Measurements from ENCODE around the gene PCMT1. TPM values are rescaled to one million over a fixed set of nuclear protein-coding genes. Genes with fewer than 3 reads are reported as not detected.

PCMT1 gene
- total and polyA plus RNA-seq, 2 of the 13 experiments (the other 11 are each of a cell fraction or from before 2014, with no cell fraction given), result 112 to 169 TPM

GRCh38 chr6:149717588-149718458 lies 31.7 kb upstream of the PCMT1 start, which contains the start of gene LATS1 (continued):
- TF ChIP-seq, protein P1, sequence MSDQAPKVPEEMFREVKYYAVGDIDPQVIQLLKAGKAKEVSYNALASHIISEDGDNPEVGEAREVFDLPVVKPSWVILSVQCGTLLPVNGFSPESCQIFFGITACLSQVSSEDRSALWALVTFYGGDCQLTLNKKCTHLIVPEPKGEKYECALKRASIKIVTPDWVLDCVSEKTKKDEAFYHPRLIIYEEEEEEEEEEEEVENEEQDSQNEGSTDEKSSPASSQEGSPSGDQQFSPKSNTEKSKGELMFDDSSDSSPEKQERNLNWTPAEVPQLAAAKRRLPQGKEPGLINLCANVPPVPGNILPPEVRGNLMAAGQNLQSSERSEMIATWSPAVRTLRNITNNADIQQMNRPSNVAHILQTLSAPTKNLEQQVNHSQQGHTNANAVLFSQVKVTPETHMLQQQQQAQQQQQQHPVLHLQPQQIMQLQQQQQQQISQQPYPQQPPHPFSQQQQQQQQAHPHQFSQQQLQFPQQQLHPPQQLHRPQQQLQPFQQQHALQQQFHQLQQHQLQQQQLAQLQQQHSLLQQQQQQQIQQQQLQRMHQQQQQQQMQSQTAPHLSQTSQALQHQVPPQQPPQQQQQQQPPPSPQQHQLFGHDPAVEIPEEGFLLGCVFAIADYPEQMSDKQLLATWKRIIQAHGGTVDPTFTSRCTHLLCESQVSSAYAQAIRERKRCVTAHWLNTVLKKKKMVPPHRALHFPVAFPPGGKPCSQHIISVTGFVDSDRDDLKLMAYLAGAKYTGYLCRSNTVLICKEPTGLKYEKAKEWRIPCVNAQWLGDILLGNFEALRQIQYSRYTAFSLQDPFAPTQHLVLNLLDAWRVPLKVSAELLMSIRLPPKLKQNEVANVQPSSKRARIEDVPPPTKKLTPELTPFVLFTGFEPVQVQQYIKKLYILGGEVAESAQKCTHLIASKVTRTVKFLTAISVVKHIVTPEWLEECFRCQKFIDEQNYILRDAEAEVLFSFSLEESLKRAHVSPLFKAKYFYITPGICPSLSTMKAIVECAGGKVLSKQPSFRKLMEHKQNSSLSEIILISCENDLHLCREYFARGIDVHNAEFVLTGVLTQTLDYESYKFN (CRISPR knock-in tag; conservative IDR thresholded peaks at IDR 0.05), result peak; percentile 74
- TF ChIP-seq, protein P2, sequence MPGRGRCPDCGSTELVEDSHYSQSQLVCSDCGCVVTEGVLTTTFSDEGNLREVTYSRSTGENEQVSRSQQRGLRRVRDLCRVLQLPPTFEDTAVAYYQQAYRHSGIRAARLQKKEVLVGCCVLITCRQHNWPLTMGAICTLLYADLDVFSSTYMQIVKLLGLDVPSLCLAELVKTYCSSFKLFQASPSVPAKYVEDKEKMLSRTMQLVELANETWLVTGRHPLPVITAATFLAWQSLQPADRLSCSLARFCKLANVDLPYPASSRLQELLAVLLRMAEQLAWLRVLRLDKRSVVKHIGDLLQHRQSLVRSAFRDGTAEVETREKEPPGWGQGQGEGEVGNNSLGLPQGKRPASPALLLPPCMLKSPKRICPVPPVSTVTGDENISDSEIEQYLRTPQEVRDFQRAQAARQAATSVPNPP (CRISPR knock-in tag; IDR thresholded peaks at IDR 0.05), result peak; percentile 96
- TF ChIP-seq ISX (CRISPR knock-in tag; conservative IDR thresholded peaks at IDR 0.05) (no peak), PRMT3 (CRISPR knock-in tag; IDR thresholded peaks at IDR 0.05; ENCODE audit: borderline replicate concordance, low read depth) (peak; percentile 88; the same call in 1 of the 2 replicates), ZNF703 (CRISPR knock-in tag; IDR thresholded peaks at IDR 0.05; ENCODE audit: borderline replicate concordance) (peak; percentile 92), PHF5A (CRISPR knock-in tag; IDR thresholded peaks at IDR 0.05; ENCODE audit: low read depth, unreplicated experiment) (no peak), RFX5 (IDR thresholded peaks at IDR 0.05; ENCODE audit: low read depth, low read length) (no peak), HDAC1 (CRISPR knock-in tag; IDR thresholded peaks at IDR 0.05) (peak; percentile 88), ISL2 (CRISPR knock-in tag; IDR thresholded peaks at IDR 0.05) (peak; percentile 55; the same call in 1 of the 2 replicates), PHF8 (CRISPR knock-in tag; IDR thresholded peaks at IDR 0.05) (peak; percentile 99), RAD21 (CRISPR knock-in tag; IDR thresholded peaks at IDR 0.05) (peak; percentile 63), ZNF350 (CRISPR knock-in tag; IDR thresholded peaks at IDR 0.05; ENCODE audit: borderline replicate concordance, low read depth) (peak; percentile 99), PCBP1 (IDR thresholded peaks at IDR 0.05; ENCODE audit: borderline replicate concordance, low read depth, low read length) (peak; percentile 68; the same call in 1 of the 2 replicates), RARG (CRISPR knock-in tag; IDR thresholded peaks at IDR 0.05; ENCODE audit: low read depth) (peak; percentile 31; the same call in 1 of the 2 replicates), ZNF44 (CRISPR knock-in tag; IDR thresholded peaks at IDR 0.05) (no peak; the same call in 1 of the 2 replicates), GZF1 (CRISPR knock-in tag; IDR thresholded peaks at IDR 0.05) (peak; percentile 94), ZNF430 (CRISPR knock-in tag; IDR thresholded peaks at IDR 0.05) (peak; percentile 97), ZNF335 (CRISPR knock-in tag; IDR thresholded peaks at IDR 0.05) (no peak; the same call in 1 of the 2 replicates), PPARG (CRISPR knock-in tag; conservative IDR thresholded peaks at IDR 0.05) (no peak; the same call in 1 of the 2 replicates), HOXA9 (CRISPR knock-in tag; IDR thresholded peaks at IDR 0.05; ENCODE audit: borderline replicate concordance) (peak; percentile 90; the same call in 1 of the 2 replicates)
- TF ChIP-seq, protein P3, sequence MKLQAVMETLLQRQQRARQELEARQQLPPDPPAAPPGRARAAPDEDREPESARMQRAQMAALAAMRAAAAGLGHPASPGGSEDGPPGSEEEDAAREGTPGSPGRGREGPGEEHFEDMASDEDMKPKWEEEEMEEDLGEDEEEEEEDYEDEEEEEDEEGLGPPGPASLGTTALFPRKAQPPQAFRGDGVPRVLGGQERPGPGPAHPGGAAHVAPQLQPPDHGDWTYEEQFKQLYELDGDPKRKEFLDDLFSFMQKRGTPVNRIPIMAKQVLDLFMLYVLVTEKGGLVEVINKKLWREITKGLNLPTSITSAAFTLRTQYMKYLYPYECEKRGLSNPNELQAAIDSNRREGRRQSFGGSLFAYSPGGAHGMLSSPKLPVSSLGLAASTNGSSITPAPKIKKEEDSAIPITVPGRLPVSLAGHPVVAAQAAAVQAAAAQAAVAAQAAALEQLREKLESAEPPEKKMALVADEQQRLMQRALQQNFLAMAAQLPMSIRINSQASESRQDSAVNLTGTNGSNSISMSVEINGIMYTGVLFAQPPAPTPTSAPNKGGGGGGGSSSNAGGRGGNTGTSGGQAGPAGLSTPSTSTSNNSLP (IDR thresholded peaks at IDR 0.05; ENCODE audit: low read depth, low read length), result no peak
- TF ChIP-seq, protein P4, sequence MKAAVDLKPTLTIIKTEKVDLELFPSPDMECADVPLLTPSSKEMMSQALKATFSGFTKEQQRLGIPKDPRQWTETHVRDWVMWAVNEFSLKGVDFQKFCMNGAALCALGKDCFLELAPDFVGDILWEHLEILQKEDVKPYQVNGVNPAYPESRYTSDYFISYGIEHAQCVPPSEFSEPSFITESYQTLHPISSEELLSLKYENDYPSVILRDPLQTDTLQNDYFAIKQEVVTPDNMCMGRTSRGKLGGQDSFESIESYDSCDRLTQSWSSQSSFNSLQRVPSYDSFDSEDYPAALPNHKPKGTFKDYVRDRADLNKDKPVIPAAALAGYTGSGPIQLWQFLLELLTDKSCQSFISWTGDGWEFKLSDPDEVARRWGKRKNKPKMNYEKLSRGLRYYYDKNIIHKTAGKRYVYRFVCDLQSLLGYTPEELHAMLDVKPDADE (CRISPR knock-in tag; IDR thresholded peaks at IDR 0.05), result 0 out of 2 replicates have a peak, but pooled peaks have one; percentile 12
